SIG-M5 (cell line): ENCODE measurements around the gene ANKRD33.

Source experiments
- DNase-seq: peaks from one replicate; lab custom pipeline; 2025; lab: John Stamatoyannopoulos, UW

Gene ANKRD33

DNA sequence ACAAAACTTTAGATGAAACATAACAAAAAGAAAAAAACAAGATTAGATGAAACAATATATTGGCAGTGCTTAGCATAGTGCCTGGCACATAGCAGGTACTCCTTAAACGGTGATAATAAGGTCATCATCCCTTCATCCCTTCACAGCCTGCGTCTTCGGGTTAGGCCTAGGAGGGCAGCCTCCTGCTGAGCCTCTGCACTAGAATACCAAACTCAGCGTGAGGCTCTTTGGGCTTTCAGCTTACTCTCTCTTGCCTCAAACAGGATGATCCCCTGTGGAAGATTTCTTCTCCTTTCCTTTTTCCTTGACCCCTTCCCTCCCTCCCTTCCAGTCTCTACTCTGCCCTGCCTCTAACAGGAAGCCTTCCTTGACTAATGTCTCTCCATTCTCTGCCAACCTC, 25.0 kb upstream of the ANKRD33 start:
- no peak for DNase-seq

DNA sequence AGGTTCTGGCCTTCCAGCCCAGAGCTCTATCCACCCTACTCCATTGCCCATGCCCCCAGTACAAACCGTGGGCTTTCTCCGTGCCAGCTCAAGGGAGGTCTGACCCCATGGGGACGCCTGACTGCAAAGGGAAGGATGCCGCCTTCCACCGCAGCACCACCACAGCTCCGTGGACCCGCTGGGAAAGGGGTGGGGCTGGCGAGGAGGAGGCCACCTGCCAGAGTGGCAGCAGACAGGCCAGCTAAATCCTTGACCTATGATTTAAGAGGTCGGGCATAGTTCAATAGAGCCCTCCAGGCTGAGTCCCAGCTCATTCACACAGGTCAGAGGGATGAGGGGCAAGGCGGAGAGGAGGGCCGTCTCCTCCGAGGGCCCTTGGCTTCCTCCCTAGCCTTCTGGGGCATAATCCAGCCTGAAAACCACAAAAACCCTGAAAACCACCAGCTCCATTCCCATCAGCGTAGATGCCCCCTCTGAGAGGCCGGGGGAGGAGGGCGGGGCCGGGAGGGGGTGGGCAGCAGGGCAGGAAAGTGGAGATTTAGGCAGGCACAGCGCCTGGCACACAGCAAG, 24.5 kb upstream of the ANKRD33 start:
- no peak for DNase-seq

DNA sequence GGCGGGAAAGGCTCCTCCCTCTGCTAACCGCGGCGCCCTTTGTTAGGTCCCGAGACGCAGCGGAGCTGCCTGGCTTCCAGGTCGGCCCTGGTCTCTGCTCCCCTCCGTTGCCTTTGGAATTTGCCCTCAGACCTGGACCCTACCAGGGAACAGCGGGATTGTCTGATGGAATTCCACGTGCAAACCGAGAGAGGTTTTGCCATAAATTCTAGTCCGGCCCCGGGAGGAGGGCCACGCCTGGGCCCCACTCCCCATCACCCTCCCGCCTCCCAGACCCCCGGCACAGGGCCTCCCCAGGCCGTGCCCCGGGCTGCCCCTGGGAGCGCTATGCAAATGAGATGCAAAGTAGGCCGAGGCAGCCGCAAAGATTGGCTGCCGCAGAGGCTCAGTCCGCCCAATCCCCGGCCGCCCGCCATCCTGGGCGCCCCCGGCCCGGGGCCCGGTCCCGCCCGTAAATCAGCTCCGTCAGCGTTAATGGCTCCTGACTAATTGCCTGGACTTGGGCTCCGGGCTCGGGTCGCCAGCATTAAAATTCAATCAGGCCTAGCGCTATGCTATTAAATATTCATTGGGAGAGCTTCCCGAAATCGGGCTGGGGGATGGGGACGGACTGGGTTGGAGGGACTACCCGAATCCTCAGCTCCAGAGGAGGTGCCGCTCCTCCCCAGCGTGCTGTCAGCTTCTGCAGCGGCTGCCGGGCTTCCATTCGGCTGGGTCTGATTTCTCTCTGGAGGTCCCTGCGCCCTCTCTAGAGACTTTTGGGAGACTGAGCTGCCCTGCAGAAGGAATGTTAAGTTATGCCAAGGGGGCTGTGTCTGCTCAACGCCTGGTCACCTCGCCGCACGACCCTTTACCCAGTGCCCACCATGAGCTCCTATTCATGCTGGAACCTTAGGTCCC, 23.7 kb upstream of the ANKRD33 start:
- no peak for DNase-seq

DNA sequence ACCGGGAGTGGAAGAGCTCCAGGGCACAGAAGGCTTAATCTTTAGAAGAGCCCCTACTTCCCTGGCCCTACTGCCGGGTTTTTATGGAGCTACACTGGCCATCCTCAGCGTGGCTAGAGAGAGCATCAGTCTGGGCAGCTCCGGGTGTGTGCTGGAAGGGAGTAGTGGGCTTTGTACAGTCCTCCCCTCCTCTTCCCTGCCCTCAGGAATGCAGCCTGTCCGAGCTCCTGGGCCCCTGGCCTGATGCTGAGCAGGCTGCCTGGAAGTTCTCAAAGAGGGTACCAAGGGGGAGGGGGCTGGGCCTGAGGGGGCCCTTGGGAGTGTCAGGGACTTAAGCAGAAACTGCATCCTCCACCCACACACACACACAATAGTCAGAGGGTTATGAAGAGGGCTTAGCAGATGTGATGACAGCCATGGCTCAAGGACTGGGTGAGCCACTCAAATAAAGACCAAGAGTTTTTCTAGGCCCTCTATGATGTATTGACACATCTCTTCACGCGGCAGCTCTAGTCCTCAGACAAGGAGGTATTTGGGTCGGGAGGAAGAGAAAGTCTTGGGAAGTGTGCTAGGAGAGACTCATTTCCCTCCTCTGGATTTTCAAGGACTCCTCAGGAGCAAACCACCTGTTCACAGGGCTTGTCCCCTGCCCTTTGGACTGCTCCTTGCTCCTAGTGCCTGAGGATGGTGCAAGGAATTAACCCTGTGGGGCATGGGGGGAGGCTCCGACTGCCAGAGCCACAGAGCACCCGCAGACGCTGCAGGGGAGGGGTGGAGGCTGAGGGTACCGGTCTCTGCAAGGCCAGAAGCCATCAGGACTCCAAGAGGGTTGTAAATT, 22.9 kb upstream of the ANKRD33 start:
- no peak for DNase-seq

DNA sequence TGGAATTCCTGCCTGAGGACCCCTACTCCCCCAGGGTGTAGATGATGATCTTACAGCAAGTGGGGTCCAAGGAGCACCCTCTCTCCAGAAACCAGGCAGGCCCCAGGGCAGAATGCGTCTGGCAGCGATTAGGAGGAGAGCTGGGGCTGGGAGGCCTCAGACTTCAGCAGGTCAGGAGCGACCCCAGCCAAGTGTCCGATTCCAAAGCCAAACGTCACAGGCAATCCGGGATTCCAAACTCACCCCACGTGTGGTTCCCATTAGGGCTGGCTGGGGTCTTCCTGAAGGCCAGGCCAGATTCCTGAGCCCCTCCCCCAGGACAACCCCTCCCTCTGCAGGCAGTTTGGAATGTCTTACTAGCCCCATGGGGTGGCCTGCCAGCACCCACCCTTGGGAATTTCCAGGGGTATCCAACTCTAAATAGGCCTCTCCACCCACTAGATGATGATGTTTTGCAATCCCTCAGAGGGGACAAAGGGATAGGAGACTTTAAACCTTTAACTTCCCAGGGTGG, 22.1 kb upstream of the ANKRD33 start:
- no peak for DNase-seq

DNA sequence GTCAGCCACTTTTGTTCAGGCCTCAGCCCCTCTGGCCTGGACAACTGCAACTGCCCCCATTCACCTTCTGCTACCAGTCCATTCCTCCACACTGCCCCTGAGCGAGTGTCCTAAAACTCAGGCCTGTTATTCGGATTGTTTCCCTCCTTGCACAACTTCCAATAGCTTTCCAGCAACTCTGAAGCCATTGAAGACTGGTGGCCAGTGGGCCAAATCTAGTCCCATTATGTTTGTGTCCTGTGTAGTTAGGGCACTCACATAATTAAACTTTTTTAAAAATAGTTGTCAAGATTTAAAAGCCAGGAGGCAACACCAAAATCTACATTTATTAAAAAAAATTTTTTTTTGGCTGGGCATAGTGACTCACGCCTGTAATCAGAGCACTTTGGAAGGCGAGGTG, 21.6 kb upstream of the ANKRD33 start:
- no peak for DNase-seq

DNA sequence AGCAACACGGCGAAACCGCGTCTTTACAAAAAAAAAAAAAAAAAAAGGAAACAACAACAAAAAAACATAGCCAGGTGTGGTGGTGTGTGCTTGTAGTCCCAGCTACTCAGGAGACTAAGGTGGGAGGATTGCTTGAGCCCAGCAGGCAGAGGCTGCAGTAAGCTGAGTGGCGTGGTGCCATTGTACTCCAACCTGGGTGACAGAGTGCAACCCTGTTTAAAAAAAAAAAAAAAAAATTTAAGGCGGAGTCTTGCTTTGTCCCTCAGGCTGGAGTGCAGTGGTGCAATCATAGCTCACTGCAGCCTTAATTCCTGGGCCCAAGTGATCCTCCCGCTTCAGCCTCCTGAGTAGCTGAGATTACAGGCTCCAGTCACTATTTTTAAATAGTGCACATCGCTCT, 21.1 kb upstream of the ANKRD33 start:
- no peak for DNase-seq

DNA sequence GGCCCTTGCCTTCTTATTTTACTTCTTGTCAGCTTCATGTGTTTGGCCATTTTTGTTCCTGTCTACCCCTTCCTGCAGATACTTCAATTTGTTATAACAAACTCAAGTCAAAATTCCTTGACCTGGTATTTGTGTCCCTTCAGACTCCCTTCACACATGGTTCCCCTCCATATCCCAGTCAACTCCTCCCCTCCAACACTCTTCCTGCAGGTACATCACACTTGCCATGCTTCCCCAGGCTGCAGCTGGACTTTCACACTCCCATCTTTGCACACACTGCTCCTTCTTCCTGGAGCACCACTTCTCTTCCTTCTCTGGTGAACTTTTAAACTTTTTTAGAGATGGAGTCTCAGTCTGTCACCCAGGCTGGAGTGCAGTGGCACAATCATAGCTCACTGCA, 20.5 kb upstream of the ANKRD33 start:
- no peak for DNase-seq

DNA sequence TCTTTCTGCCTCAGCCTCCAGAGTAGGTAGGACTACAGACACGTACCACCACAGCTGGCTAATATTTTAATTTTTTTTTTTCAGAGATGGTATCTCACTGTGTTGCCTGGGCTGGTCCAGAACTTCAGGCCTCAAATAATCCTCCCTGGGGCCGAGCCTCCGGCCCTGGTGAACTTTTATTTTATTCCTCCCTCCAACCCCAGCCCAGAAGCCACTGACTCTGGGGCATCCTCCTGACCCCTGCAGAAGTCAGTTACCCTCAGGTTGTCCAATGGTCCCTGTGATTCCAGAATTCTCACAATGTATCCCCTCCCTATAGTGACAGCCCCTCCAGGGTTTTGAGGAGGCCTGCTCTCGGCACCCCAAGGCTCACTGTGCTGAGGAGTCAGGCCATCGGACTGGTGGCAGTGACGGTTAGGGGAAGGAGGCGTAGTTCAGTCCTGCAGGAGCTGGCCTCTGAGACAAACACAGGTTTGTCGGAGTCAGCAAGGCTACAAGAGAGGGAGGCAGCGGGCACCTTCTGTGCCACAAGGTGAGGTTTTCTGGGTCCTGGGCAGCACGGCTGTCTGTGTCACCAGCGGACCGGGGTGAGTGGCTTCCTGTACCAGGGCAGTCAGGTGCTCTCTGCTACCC, 20.0 kb upstream of the ANKRD33 start:
- no peak for DNase-seq

DNA sequence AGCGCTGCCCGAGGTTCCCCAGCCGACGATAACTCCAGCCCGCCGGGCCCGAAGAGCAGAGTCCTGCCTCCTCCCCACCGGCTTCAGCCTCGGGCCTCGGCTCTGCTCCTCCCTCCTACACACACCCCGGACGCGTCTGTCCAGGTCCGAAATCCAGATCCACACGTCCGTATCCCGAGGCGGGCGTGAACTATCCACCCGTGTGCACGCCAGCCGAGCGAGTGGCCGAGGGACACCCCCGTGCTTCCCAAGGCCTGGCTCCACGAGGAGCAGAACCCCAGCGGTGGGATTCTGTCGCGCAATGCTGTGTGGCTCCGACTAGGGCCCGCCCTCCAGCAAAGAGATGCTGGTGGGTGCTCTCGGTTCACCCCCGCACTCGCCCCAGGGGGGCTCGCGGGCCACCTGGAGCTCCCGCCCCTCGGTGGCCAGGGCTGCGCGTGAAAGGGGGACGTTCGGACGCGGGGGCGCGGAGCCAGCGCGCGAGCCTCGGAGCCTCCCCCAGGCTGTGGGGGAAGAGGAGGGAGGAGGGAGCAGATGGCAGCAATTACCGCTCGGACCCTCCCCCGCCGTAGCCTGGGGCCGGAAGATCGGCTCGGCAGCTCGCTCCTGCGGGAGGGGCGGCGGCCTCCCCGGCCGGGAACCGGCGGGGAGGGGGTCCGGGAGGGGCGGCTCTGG, 18.9 kb upstream of the ANKRD33 start:
- no peak for DNase-seq

DNA sequence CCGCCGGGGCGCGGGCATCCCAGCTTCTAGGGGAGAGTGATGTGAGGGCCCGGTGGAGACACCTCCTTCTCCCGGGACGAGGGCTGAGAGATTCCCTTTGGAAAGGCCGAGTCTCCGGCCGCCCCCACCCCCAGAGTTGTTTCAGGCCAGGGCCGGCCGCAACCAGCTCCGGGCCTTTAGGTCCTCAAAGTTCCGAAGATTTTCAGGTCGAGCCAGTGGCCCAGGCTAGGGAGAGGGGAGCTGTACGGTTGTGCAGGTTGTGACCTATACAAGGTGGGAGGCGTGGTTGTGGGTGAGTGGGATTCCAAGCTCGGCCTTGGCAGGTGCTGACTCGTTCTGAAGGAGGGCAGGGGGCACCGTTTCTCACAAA, 18.4 kb upstream of the ANKRD33 start:
- no peak for DNase-seq

DNA sequence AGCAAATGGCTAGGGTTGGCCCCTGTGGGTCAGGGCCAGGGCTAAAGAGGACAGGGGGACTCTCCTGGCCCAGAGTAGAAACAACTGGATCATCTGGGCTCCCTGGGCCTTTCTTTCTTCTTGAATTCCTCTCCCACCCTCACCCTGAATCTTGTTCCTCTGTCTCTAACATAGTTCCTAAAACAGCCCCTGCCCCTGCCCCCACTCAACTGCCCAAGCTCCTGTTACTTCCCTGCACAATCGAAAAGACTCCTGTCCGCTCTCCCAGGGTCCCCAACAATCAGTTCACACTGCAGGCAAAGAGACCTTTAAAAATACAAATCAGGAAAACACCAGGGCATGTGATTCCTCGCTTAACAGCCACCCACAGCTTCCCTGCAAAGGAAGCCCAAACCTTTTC, 18.0 kb upstream of the ANKRD33 start:
- no peak for DNase-seq

DNA sequence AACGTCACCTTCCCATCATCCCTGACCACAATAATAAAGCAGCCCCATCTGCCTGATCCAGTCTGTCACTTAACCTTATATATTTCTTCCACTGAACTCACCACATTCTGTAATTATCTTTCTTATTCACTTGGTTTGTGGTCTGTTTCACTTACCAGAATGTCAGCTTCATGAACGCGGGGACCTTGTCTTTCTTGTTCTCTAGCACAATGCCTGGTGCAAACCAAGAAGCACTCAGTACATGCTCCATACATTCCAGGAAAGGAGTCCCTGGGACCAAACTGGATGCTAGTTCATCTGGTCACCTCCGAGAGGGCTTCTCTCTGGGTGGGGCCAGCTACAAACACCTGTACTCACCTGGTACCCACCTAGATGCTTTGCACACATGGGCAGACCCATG, 17.4 kb upstream of the ANKRD33 start:
- no peak for DNase-seq

DNA sequence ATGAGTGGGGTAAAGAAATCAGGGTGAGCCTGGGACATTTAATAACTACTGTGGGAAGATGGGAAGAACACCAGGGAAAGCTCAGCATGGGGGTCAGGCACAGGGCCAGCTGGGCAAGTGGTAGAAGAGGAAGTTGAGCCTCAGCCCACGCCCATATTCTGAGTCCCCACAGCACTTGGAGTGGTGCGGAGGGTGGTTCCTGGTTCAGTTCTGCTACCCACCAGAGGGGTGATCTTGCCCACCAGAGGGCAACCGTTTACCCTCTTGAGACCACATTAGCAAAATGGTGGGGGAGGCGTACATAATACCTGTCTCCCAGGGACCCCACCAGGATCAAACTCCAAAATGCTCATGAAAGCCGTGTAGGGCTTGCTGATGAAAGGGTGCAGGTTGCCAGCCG, 16.8 kb upstream of the ANKRD33 start:
- DNase-seq, result no peak

DNA sequence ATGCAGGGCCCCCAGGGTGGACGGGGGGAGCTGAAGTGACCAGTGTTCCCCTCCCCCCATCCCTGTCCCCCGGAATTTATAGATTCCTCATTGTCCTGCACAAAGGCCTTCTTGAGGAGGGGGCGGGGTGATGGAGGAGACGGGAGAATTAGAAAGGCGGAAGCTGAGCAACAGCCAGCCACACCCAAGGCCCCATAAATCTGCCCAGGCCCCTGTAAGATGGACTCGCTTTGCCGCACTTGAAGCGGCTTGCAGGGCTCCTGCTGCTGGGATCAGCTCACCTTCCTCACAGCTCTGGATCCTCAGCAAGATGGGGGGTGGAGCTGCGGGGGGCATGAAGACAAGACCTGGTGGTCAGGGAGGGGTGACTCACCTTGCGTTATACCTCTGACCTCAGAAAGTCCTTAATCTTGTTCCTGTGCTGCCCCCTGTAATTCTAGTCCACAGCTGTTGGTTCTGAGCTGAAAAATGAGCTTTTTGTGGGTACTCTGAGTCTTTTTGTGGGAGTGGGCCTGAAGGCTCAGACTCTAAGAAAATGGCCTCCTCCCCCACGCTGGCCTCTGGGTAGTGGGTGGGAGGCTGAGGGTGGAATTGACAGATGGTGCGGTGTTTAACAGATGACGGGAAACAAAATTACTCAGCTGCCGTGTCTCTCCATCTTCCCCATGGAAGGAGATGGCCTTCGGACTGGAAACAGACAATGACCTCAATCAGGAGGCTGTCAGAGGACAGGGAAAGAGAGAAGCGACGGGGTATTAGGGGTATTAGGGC, 15.8 kb upstream of the ANKRD33 start:
- no peak for DNase-seq

DNA sequence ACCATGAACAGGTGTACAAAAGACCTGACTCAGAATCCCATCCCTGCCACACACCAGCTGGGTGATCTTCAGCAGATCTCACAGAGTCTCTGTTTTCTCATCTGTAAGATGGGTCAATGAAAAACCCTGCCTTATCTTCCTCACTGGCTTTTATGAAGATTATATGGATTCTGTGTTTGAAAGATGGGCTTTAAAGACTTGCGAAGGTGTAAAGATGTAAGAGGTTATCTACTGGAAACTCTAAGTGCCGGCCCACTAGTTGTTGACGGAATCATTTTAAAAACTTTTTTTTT, 15.3 kb upstream of the ANKRD33 start:
- no peak for DNase-seq

DNA sequence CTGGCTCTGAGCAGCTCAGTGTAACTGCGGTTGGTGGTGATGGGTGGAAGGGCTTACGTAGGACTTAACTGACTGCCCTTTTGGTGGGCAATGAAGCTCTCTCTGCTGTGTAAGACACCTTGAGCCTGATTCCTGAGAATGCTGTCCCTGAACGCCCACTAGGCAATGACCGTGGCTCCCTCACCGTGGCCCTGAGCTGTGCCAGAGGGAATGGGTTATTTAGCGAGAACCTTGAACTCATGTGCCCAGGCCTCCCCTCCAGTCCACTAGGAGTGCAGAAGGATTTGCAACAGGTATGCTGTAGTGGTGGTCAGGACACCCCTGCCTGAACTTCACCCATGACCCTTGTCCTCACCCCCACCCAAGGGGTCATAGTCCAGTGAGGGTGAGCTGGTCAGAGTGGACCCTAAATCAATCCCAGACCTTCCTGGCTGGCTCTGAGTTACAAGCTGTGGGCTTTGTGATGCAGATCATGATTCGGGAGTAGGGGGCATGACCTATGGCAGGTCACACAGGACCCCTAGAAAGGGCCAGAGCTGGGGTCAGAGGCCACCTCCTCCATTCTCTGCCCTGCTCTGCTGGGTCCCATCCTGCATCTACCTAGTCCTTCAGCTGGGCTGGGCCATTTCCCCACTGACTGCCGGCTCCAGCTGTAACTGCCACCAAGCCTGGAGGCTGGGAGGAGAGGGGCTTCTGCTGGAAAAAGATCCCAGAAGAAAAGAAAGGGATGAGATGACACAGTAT, 14.5 kb upstream of the ANKRD33 start:
- DNase-seq, result no peak

DNA sequence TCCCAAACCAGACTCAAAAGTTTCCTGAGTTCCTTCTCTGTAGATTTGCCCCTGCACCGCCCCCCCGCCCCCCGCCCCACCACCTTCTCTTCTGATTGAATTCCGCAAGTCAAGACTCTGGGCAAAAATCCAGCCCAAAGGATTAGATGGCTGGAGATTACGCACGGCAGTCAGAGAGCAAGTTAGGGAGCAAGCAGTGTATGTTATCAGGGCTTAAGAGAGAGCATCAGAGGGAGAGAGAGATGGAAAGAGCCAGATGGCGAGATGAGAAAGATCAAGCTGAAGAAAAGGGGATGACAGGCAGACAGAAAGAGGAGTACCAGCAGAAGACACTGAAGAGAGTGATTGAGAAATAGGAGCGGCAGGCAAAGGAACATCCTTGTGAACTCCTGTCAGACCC, 13.9 kb upstream of the ANKRD33 start:
- no peak for DNase-seq

DNA sequence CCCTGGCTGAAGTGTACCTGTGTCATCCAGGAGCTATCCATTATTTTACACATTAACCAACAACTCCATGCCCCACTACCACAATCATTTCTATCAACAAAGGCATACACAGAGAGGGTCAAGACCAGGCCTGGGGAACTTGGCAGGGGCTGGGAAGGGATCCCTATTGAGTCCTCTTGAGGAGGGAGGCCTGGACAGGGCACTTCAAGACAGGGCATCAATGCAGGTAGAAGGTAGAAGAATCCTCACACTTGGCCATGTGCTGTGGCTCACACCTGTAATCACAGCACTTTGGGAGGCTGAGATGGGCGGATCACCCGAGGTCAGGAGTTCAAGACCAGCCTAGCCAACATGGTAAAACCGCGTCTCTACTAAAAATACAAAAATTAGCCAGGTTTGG, 13.4 kb upstream of the ANKRD33 start:
- DNase-seq, result no peak

DNA sequence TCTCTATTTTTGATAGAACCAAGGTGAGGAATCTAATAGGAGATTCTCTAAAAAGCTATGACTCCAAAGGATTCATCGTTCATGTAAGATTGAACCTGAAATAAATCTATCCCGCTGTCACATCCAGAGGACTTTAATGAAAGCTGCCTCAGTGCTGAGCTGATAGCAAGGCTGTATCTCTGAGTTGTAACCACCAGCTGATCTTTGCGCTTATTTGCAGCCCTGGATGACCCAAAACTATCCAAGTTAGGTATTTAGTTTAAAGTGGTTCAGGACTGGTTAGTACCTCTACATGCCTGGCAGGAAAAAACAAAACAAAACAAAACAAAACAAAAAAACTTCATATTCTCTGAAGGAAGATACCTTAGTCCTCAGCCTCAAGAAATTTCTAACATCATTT, 8.8 kb upstream of the ANKRD33 start:
- DNase-seq, result no peak

DNA sequence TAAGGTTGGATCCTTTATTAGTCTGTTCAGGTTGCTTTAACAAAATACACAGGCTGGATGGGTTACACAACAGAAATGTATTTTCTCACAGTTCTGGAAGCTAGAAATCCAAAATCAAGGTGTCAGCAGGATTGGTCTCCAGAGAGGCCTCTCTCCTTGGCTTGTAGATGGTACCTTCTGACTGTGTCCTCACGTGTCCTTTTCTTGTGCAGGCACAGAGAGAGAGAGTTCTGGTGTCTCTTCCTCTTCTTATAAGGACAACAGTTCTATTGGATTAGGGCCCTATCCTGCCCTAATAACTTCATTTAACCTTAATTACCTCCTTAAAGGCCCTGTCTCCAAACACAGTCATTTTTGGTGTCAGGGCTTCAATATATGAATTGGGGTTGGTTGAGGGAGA, 4.6 kb upstream of the ANKRD33 start:
- DNase-seq, result no peak
